GM10847 (cell line): ENCODE measurements around the gene EMP2.

Source experiments
- POLR2A ChIP-seq: IDR thresholded peaks from 2 replicates; pipeline ENCODE4 v1.6.1; 2011; ENCODE audit not compliant: insufficient read length; ENCODE audit errors: extremely low read depth

Gene EMP2, protein sequence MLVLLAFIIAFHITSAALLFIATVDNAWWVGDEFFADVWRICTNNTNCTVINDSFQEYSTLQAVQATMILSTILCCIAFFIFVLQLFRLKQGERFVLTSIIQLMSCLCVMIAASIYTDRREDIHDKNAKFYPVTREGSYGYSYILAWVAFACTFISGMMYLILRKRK

GRCh38 chr16:10579965-10580882 is at the start of gene EMP2:
Gene EMP2, minus strand, starts transcription at chr16:10580598. Its CDS starts 32,981 bp downstream, at chr16:10547617.
- no peak for TF ChIP-seq POLR2A

DNA sequence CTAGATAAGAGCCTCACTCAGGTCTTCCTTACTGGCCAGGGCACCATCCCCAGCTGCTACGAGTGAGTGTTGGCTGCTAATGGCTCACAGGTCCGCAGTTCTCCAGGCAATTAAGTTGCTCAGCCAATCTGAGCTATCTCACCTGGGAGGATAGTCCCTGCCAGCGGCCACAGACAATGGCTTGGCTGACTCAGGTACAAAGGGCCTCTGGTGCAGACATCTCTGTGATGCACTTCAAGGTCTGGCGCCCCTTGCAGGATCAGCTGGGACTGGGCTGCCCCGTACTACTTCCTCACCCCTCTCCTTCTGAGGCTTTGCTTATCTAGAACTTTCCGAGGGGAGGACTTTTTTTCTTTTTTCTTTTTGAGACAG is 49.2 kb upstream of the EMP2 start:
- no peak for TF ChIP-seq POLR2A

- no peak for TF ChIP-seq POLR2A
These were observed 45.4 kb upstream of the EMP2 start for GRCh38 chr16:10625595-10626357.

DNA sequence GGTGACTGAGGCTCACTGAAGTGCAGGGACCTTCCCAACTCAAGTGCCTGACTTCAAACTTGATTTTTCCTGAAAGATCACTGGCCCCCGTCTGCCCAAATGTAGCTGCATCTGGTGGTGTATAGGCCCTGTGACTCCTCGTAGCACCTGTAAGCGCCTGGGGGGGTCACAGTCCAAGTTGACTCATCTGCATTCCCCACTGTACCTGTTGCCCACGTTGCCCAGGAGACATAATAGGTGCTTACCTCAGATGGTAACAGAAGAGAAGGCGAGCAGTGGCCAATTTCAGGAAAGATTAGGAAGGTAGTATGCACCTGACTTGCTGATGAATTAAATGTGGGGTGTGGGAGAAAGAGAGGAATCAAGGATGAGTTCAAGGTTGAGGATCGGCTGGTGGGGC is 44.1 kb upstream of the EMP2 start:
- no peak for TF ChIP-seq POLR2A

- no peak for TF ChIP-seq POLR2A
These were observed 42.7 kb upstream of the EMP2 start for GRCh38 chr16:10623059-10623458.

DNA sequence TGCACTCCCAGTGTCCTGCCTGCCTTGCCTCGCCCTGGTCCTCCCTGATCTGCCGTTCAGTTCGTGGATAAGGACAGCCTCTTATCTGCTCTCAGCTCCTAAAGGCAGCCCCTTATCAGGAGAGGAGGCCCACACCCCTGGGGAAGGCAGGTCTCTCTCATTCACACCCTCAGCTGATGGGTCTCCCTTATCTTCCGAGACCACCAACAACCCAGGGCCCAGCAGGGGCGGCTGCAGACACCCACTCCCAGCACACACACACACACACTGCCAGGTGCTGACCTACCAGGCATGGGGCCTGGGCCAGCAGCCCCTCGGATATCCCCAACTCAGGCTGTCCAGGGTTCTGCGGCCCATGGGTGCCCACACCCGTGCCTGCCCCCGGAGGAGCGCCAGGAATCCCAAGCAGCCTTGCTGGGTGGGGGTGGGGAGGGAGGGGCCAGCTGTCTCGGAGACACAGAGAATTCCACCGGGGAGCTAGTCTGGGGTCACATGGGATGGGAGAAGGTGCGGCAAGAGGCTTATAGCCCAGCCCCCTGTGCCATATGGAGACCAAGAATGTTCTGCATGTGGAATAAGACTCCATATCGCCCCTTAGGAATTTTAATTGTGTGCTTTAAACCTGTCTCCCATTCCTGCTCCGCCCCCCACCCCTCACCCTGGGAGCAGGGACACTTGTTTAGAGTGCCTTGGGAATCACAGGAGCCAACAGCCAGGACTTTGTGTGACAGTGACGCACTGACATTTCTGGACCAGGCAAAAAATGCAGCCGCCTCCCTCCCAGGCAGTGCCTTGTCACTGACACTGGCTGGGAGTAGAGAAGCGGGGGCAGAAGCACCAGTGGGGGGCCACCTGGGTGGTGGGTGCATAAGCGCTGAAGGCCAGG is 41.9 kb upstream of the EMP2 start:
- TF ChIP-seq POLR2A: no peak

- no peak for TF ChIP-seq POLR2A
These were observed 39.7 kb upstream of the EMP2 start for GRCh38 chr16:10620120-10620519.

GRCh38 chr16:10619271-10619849 is 39.0 kb upstream of the EMP2 start:
- TF ChIP-seq POLR2A: no peak

DNA sequence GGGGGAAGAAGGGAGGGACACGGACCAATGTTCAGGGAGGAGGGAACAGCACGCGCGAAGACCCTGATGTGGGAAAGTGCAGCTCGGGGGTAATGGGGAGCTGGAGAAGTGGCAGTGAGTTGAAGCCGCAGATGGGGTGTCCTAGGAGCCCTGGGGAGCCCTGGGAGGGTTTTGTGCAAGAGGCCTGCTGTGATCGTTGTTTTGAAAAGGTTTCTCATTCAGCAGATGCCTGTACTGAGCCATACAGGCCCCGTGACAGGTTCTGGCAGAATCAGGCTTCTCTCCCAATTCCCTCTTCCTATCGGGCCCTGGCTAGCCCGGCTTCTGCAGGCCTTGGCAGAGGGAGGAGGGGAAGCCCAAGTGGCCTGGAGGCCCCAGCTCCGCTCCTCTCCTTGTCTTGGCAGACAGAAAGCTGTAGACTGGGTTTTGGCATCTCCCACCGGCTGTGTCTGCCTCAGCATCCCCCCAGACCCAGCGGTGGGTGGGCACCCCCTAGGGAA is 38.4 kb upstream of the EMP2 start:
- TF ChIP-seq POLR2A: no peak

- no peak for TF ChIP-seq POLR2A
These were observed 37.4 kb upstream of the EMP2 start for GRCh38 chr16:10617662-10618420.

DNA sequence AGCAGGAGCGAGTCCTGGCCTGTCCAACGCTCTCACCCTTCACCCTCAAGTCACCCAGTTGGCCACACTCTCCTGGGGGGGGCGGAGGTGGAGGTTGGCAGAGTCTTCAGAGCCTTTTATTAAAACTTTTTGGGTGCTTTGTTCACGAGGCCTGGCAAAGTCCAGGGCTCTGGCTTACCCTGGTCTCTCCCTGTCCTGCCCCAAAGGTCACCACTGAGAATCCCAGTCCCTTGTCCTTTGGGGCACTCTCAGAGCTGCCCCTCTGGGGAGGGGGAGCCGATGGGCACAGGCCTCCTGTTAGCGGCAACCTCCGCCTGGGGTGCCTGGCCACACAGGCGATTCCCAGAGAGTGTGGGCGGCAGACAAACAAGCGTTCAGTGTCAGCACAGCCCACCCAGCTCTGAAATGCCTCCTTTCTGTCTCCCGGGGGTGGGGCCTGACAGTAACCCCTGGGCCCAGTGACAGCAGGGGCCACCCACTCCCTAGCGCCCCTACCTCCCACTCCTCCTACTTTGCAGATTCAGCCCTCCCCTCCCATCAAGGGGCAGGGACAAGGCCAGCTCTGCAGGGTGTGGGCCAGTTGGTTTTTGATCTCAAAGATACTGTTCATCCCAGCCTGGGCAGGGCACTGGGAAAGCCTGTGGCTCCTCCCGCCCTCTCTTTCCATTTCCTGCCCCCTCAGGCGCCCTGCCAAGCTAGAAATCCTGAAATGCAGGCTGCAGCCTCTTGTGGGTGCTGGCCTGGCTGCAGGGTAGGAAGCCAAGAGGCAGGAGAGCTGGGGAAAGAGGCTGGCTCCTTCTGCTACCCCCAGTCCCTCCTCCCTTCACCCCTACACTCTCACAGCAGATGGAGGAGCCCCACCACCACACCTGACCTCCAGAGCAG is 36.6 kb upstream of the EMP2 start:
- TF ChIP-seq POLR2A: no peak

DNA sequence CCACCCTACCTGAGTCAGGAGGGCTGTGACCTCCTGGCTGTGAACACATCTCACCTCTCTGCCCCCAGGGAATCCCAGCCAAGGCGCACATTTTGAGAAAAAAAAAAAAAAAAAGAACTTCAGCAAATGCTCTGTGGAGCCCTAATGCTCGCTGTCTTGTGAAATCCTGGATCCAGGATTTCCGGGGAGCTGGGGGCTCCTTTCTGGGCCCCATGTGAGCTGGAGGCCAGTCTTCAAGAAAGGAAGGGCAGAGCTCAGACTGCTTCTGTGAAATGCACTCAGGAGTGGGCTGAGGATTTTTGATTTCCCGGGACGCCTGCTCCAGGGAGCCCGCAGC is 36.0 kb upstream of the EMP2 start:
- no peak for TF ChIP-seq POLR2A

DNA sequence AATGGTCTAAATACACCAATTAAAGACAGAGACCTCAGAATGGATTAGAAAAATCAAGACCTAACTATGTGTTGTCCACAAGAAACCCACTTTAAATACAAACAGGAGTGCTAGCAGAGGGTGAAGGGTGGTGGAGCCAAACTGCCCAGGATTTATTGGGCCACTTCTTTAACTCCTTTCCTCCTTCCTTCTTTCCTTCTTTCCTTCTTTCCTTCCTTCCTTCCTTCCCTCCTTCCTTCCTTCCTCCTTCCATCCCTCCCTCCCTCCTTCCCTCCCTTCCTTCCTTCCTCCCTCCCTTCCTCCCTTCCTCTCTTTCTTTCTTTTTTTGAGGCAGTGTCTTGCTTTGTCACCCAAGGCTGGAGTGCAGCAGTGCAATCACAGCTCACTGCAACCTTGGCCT is 34.3 kb upstream of the EMP2 start:
- no peak for TF ChIP-seq POLR2A
